ENCODE results near the gene FHOD3.
"Not testable (repeated sequence)": the region's sequence is repeated elsewhere in the genome, so short reads cannot be mapped to it uniquely, and the experiment has no call there.

Gene FHOD3

GRCh38 chr18:36813824-36814223 lies 516.3 kb downstream of the FHOD3 start:
- FAIRE-seq (no peak), DNase-seq (ENCODE audit: insufficient read length, low spot score) (no peak)
- TF ChIP-seq CTCF (IDR thresholded peaks at IDR 0.05; ENCODE audit: insufficient read depth, missing control alignments) = no peak

GRCh38 chr18:36814994-36815393 lies 517.5 kb downstream of the FHOD3 start:
- DNase-seq (ENCODE audit: insufficient read length, low spot score) (no peak), FAIRE-seq (peak; percentile 16)
- no peak for TF ChIP-seq CTCF (IDR thresholded peaks at IDR 0.05; ENCODE audit: insufficient read depth, missing control alignments)

GRCh38 chr18:36816096-36816495 lies 518.6 kb downstream of the FHOD3 start:
- FAIRE-seq = peak; percentile 89
- not testable (repeated sequence) for DNase-seq (ENCODE audit: insufficient read length, low spot score)

GRCh38 chr18:36817039-36817438 lies 519.5 kb downstream of the FHOD3 start:
- FAIRE-seq (no peak), DNase-seq (ENCODE audit: insufficient read length, low spot score) (no peak)
- TF ChIP-seq CTCF (IDR thresholded peaks at IDR 0.05; ENCODE audit: insufficient read depth, missing control alignments) = no peak

- FAIRE-seq (no peak), DNase-seq (ENCODE audit: insufficient read length, low spot score) (no peak)
- no peak for TF ChIP-seq CTCF (IDR thresholded peaks at IDR 0.05; ENCODE audit: insufficient read depth, missing control alignments)
Observed at GRCh38 chr18:36818652-36819051, 521.1 kb downstream of the FHOD3 start.

- TF ChIP-seq CTCF (IDR thresholded peaks at IDR 0.05; ENCODE audit: insufficient read depth, missing control alignments) = no peak
- no peak for FAIRE-seq
Observed at GRCh38 chr18:36819621-36820020, 522.1 kb downstream of the FHOD3 start.

GRCh38 chr18:36821681-36822080 lies 524.2 kb downstream of the FHOD3 start:
- no peak for TF ChIP-seq CTCF (IDR thresholded peaks at IDR 0.05; ENCODE audit: insufficient read depth, missing control alignments)
- FAIRE-seq (no peak), DNase-seq (ENCODE audit: insufficient read length, low spot score) (no peak)

More at GRCh38 chr18:36819621-36820020, 522.1 kb downstream of the FHOD3 start:
- DNase-seq (ENCODE audit: insufficient read length, low spot score) = no peak

- no peak for DNase-seq (ENCODE audit: insufficient read length, low spot score)
- FAIRE-seq = no peak
- TF ChIP-seq CTCF (IDR thresholded peaks at IDR 0.05; ENCODE audit: insufficient read depth, missing control alignments) = no peak
Observed at GRCh38 chr18:36825526-36825925, 528.0 kb downstream of the FHOD3 start.
